HCT116 (cell line): Measurements from ENCODE around the gene KRTDAP. TPM values are rescaled to one million over a fixed set of nuclear protein-coding genes. Genes with fewer than 3 reads are reported as not detected.
"Not testable (repeated sequence)": the region's sequence is repeated elsewhere in the genome, so short reads cannot be mapped to it uniquely, and the experiment has no call there.

Experiments used
- ATAC-seq: fragments of 200-7000 bp; cut with Tn5 transposase; 2 replicates; pipeline ENCODE4 v1.9.1; 2020; ENCODE audit warnings: mild to moderate bottlenecking, moderate library complexity
- BruUV-seq: library from RNA; stranded (reverse); fragments of 400-500 nt; replicated peaks from 2 replicates; lab custom pipeline; 2021; lab: Mats Ljungman, UMichigan
- CTCF ChIA-PET: fragments of 300-600 bp; sonication (Branson Sonifier 250); formaldehyde crosslinking; loops from one replicate; lab custom pipeline; 2021; ENCODE audit warnings: antibody characterized with exemption; lab: Charles Lee
- POLR2A ChIA-PET: fragments of 300-600, 350-600 bp; sonication (Branson Sonifier 250); formaldehyde crosslinking; loops from one replicate; lab custom pipeline; 2021; ENCODE audit warnings: antibody characterized with exemption; lab: Charles Lee
- RAD21 ChIA-PET, 2 experiments: fragments of 300-600 bp; sonication (Branson Sonifier 250); formaldehyde crosslinking; loops; one replicate each; lab custom pipeline; 2023; ENCODE audit warnings: low total read pairs in 2 of 2; ENCODE audit not compliant: uncharacterized antibody in 2 of 2, unreplicated experiment in 2 of 2, low non-redundant PET in 1 of 2; lab: Charles Lee
- DNase-seq: peaks from one replicate; pipeline ENCODE4 v3.0.0-alpha.2; 2010; ENCODE audit warnings: low read depth, low spot score
- H2AFZ ChIP-seq: fragments of 200-600 bp; shearing (Covaris generic), sonication (generic); 2 replicates; pipeline ENCODE4 v1.6.1; 2017; ENCODE audit warnings: low read depth, mixed run types, mixed read lengths, antibody characterized with exemption, low read length; ENCODE audit not compliant: poor library complexity, severe bottlenecking
- H3K27ac ChIP-seq: 2 replicates; pipeline ENCODE4 v1.5.1; 2012; ENCODE audit warnings: low read depth, low read length
- H3K27me3 ChIP-seq: fragments of 200-600 bp; sonication (generic); 2 replicates; pipeline ENCODE4 v1.6.1; 2016; ENCODE audit warnings: mixed run types, low read length, mixed read lengths; ENCODE audit not compliant: insufficient read depth
- H3K36me3 ChIP-seq, 2 experiments: fragments of 200-500 bp in 1 of 2; fragments of 200-600 bp in 1 of 2; sonication (Bioruptor generic) in 1 of 2; sonication (generic) in 1 of 2; 2 replicates each; pipeline versions ENCODE4 v1.5.1 to v1.6.1; 2014 to 2016; ENCODE audit warnings: low read length in 2 of 2, inconsistent platforms in 1 of 2, mixed read lengths in 1 of 2, mixed run types in 1 of 2; ENCODE audit not compliant: insufficient read depth in 2 of 2, control insufficient read depth in 1 of 2
- H3K4me1 ChIP-seq, 2 experiments: fragments of 200-600 bp in 1 of 2; sonication (generic) in 1 of 2; 2 replicates each; pipeline versions ENCODE4 v1.5.1 to v1.6.1; 2012 to 2017; ENCODE audit warnings: low read length in 2 of 2, inconsistent platforms in 1 of 2, mild to moderate bottlenecking in 1 of 2, mixed read lengths in 1 of 2, mixed run types in 1 of 2, moderate library complexity in 1 of 2; ENCODE audit not compliant: insufficient read depth in 2 of 2, control insufficient read depth in 1 of 2
- H3K4me2 ChIP-seq: fragments of 200-600 bp; sonication (generic); 2 replicates; pipeline ENCODE4 v1.6.1; 2017; ENCODE audit warnings: mixed run types, low read length, mixed read lengths
- H3K4me3 ChIP-seq, 2 experiments: fragments of 200-600 bp in 1 of 2; sonication (generic) in 1 of 2; replicated peaks in 1 of 2; 2 replicates each; pipeline ENCODE4 v1.5.1; 2011 to 2016; ENCODE audit warnings: low read length in 2 of 2, control low read depth in 1 of 2, low read depth in 1 of 2, mild to moderate bottlenecking in 1 of 2, mixed read lengths in 1 of 2, mixed run types in 1 of 2
- H3K79me2 ChIP-seq: fragments of 200-600 bp; sonication (generic); 2 replicates; pipeline ENCODE4 v1.6.1; 2017; ENCODE audit warnings: mild to moderate bottlenecking, mixed run types, low read length, moderate library complexity, mixed read lengths; ENCODE audit not compliant: insufficient read depth
- H3K9ac ChIP-seq: fragments of 200-600 bp; sonication (generic); 2 replicates; pipeline ENCODE4 v1.6.1; 2016; ENCODE audit warnings: low read length, mixed read lengths
- H3K9me2 ChIP-seq: fragments of 200-600 bp; sonication (generic), shearing (Covaris generic); 2 replicates; pipeline ENCODE4 v1.6.1; 2017; ENCODE audit warnings: mixed run types, mild to moderate bottlenecking, moderate library complexity; ENCODE audit not compliant: insufficient read depth
- H3K9me3 ChIP-seq, 2 experiments: fragments of 200-500 bp in 1 of 2; fragments of 200-600 bp in 1 of 2; sonication (Bioruptor generic) in 1 of 2; sonication (generic) in 1 of 2; 2 replicates each; pipeline ENCODE4 v1.6.1; 2014 to 2017; ENCODE audit warnings: low read length in 2 of 2, mixed read lengths in 2 of 2, inconsistent platforms in 1 of 2, low read depth in 1 of 2, mild to moderate bottlenecking in 1 of 2, mixed run types in 1 of 2, moderate library complexity in 1 of 2; ENCODE audit not compliant: control insufficient read depth in 1 of 2, insufficient read depth in 1 of 2
- H4K20me1 ChIP-seq: fragments of 200-600 bp; sonication (generic), shearing (Covaris generic); 2 replicates; pipeline ENCODE4 v1.6.1; 2017; ENCODE audit warnings: mixed run types, mild to moderate bottlenecking, moderate library complexity; ENCODE audit not compliant: insufficient read depth
- CTCF ChIP-seq, 3 experiments: fragments of 200-600 bp in 1 of 3; sonication (generic) in 1 of 3; IDR thresholded peaks in 2 of 3; conservative IDR thresholded peaks in 1 of 3; 2 replicates each; pipeline ENCODE4 v1.5.1; 2012 to 2017; ENCODE audit warnings: low read depth in 2 of 3, low read length in 2 of 3, antibody characterized with exemption in 1 of 3, borderline replicate concordance in 1 of 3, control low read depth in 1 of 3, mild to moderate bottlenecking in 1 of 3, mixed read lengths in 1 of 3, mixed run types in 1 of 3, moderate library complexity in 1 of 3; ENCODE audit not compliant: insufficient read depth in 1 of 3
- FOSL1 ChIP-seq: IDR thresholded peaks from 2 replicates; pipeline ENCODE4 v1.6.1; 2012; ENCODE audit warnings: low read depth
- JUND ChIP-seq: IDR thresholded peaks from 2 replicates; pipeline ENCODE4 v1.6.1; 2012
- RAD21 ChIP-seq: IDR thresholded peaks from 2 replicates; pipeline ENCODE4 v1.6.1; 2012; ENCODE audit warnings: low read depth, mild to moderate bottlenecking
- ZFX ChIP-seq: fragments of 450-650 bp; IDR thresholded peaks from 2 replicates; pipeline ENCODE4 v1.6.1; 2017
- intact Hi-C: fragments of 100-400 bp; cut with micrococcal nuclease; formaldehyde crosslinking; loops from 2 replicates; pipeline ENCODE4 v1.10.0; 2022
- total RNA-seq: library from RNA; stranded (reverse); gene quantifications from one replicate; pipeline ENCODE4 v1.2.1, GENCODE V29; 2021; ENCODE audit not compliant: unreplicated experiment

KRTDAP gene
- total RNA-seq, 1 experiment from 2014 or later, result 0.74 TPM

DNA sequence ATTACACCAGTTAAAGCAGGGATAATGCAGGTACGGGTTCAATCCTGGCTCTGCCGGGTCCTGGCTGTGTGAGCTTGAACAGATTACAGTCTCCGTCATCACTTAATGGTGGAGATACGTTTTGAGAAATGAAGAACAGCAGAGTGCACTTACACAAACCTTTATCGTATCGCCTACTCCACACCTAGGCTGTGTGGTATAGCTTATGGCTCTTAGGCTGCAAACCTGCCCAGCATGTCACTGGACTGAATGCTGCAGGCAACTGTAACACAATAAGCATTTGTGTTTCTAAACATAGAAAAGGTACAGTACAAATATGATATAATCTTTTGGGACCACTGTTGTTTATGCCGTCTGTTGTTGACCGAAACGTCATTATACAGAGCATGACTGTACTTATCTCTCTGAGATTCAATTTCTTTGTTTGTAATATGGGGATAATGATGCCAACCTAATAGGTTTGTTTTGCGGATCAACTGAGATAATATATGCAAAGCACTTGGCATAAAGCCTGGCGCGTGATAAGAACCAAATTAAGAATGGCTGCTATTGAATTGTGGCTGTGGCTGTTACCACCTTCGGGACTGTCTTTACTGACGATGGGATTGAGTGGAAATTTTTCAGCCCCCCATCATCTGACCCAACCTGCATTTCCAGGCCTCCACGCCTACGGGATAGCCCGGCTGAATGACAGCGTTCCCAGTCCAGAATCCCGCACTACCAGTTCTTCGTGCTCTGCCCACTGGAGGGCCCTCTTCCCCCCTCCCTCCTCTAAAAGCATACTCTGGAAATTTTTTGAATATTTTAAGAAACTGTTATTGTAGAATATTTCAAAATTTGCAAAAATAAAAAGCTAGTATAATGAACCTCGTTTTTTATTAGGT, 11.2 kb downstream of the KRTDAP start:
- CTCF ChIA-PET, result interaction anchor here (0.9 to 1.1 kb wide), 2 partner anchors 8 to 126 kb away, joined by 3 to 4 read pairs; no protein-coding TSS in a partner anchor
- POLR2A ChIA-PET, result interaction anchor here (0.7 to 1.1 kb wide), 2 partner anchors 31 to 111 kb away, joined by 3 to 5 read pairs; no protein-coding TSS in a partner anchor
- no peaks in the 10 kb centered on the region for H3K9me3 ChIP-seq
- TF ChIP-seq FOSL1 (no peak), CTCF (IDR thresholded peaks at IDR 0.05 in 2 of 3, conservative IDR thresholded peaks at IDR 0.05 in 1 of 3; ENCODE audit: borderline replicate concordance in 1 of 3, insufficient read depth in 1 of 3, low read depth in 2 of 3, low read length in 2 of 3) (peak in 2 of 3 experiments; percentile 30 to 38; a peak in 3 of 6 replicates), RAD21 (peak; percentile 10; the same call in 1 of the 2 replicates), ZFX (no peak)
- TF ChIP-seq, all 23 proteins: peak for 2
- no peak overlapping the region for H3K4me2 ChIP-seq
- H2AFZ ChIP-seq, result no peak overlapping the region
- no peaks in the 10 kb centered on the region for H3K79me2 ChIP-seq
- no TSS peak for BruUV-seq
- RAD21 ChIA-PET, result no interaction called here
- no peak overlapping the region for H3K4me3 ChIP-seq
- H3K27me3 ChIP-seq, result no peaks in the 10 kb centered on the region
- no peak overlapping the region for H3K9ac ChIP-seq
- ATAC-seq (peak; percentile 66; the same call in 1 of the 2 replicates), DNase-seq (no peak)
- no peaks in the 10 kb centered on the region for H3K36me3 ChIP-seq
- H3K27ac ChIP-seq, result no peak overlapping the region
- no peaks in the 10 kb centered on the region for H3K9me2 ChIP-seq
- intact Hi-C loops, result no loop called here
- peaks cover 2 to 5% of the 10 kb centered on the region in 2 experiments; a peak in 2 of 4 replicates for H3K4me1 ChIP-seq
- H4K20me1 ChIP-seq, result no peaks in the 10 kb centered on the region

- peak; percentile 16 for DNase-seq
- H3K27me3 ChIP-seq, result no peaks in the 10 kb centered on the region
- CTCF ChIA-PET, result no interaction called here
- no peak for TF ChIP-seq JUND
- peak in 2 of 3 experiments; percentile 59 to 74; a peak in 4 of 6 replicates for TF ChIP-seq CTCF (IDR thresholded peaks at IDR 0.05 in 2 of 3, conservative IDR thresholded peaks at IDR 0.05 in 1 of 3; ENCODE audit: borderline replicate concordance in 1 of 3, insufficient read depth in 1 of 3, low read depth in 2 of 3, low read length in 2 of 3)
- TF ChIP-seq, all 23 proteins: peak for 1
- H3K79me2 ChIP-seq, result no peaks in the 10 kb centered on the region
- no peaks in the 10 kb centered on the region for H3K36me3 ChIP-seq
- H3K4me1 ChIP-seq, result peaks cover 2 to 5% of the 10 kb centered on the region in 2 experiments; a peak in 2 of 4 replicates
- no peak overlapping the region for H3K27ac ChIP-seq
- no peaks in the 10 kb centered on the region for H3K9me2 ChIP-seq
- no peaks in the 10 kb centered on the region for H3K9me3 ChIP-seq
- no TSS peak for BruUV-seq
- peak; percentile 69 for ATAC-seq
- intact Hi-C loops, result no loop called here
- RAD21 ChIA-PET, result no interaction called here
- H3K4me2 ChIP-seq, result no peak overlapping the region
- no peak overlapping the region for H3K9ac ChIP-seq
- H4K20me1 ChIP-seq, result no peaks in the 10 kb centered on the region
- no peak overlapping the region for H3K4me3 ChIP-seq
- POLR2A ChIA-PET, result no interaction called here
- H2AFZ ChIP-seq, result no peak overlapping the region
These were observed 14.1 kb downstream of the KRTDAP start for GRCh38 chr19:35476149-35476548.

- BruUV-seq, H3K9me2 ChIP-seq, H3K4me1 ChIP-seq, H3K27me3 ChIP-seq, H3K9me3 ChIP-seq, intact Hi-C loops, H3K36me3 ChIP-seq, POLR2A ChIA-PET, H3K4me3 ChIP-seq, H3K4me2 ChIP-seq, H3K27ac ChIP-seq, H3K9ac ChIP-seq, CTCF ChIA-PET, ATAC-seq, H2AFZ ChIP-seq, H4K20me1 ChIP-seq, H3K79me2 ChIP-seq, RAD21 ChIA-PET, DNase-seq: not testable (repeated sequence)
These were observed 15.7 kb downstream of the KRTDAP start for GRCh38 chr19:35474594-35474993.
